GM12801 (cell line): ENCODE results near the gene NOS1AP.

Experiments
- CTCF ChIP-seq: IDR thresholded peaks from one replicate; pipeline ENCODE4 v1.5.1; 2011; ENCODE audit warnings: control low read depth; ENCODE audit not compliant: insufficient read length; ENCODE audit errors: extremely low read depth

NOS1AP gene

GRCh38 chr1:162391790-162392563 lies 322.5 kb downstream of the NOS1AP start:
- no peak for TF ChIP-seq CTCF

GRCh38 chr1:162396201-162396906 lies 326.9 kb downstream of the NOS1AP start:
- TF ChIP-seq CTCF, result no peak

- TF ChIP-seq CTCF, result no peak
Observed at GRCh38 chr1:162397039-162397448, 327.6 kb downstream of the NOS1AP start.

GRCh38 chr1:162397943-162398560 lies 328.6 kb downstream of the NOS1AP start:
- no peak for TF ChIP-seq CTCF

GRCh38 chr1:162398999-162399580 lies 329.6 kb downstream of the NOS1AP start:
- TF ChIP-seq CTCF, result no peak

- no peak for TF ChIP-seq CTCF
Observed at GRCh38 chr1:162400790-162401355, 331.4 kb downstream of the NOS1AP start.
